ENCODE results near the gene LGI4. TPM values are rescaled to one million over a fixed set of nuclear protein-coding genes. Genes with fewer than 3 reads are reported as not detected.

The LGI4 gene
- total RNA-seq, 1 experiment from 2014 or later, result 0.32 TPM

DNA sequence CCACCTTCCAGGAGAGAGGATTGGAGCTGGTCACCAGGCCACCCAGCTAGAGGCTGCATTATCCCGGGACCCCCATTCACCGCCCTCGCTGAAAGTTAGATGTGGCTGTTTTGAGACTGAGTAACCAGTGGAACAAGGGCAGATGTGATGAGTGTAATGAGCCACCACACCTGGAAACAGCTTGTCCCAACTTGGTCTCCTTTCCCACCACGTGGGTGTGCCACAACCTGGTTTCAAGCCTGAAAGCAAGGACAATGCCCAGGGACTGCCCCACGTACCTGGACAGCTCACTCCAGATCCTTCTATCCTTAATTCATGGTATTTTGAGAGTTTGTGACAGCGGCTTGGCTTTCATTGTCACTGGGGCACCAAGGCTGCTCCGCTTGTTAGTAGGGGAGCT lies 7.0 kb downstream of the LGI4 start:
- no peak for DNase-seq (ENCODE audit: low read depth, low spot score)
- peaks cover 17 to 32% of the 10 kb centered on the region in 2 experiments for H3K4me1 ChIP-seq (ENCODE audit: control insufficient read depth in 1 of 2, insufficient read depth in 2 of 2, low read length in 2 of 2)
- BruUV-seq (replicated peaks), result no TSS peak
- TF ChIP-seq EGR1 (IDR thresholded peaks at IDR 0.05; ENCODE audit: low read depth) (no peak), POLR2A (IDR thresholded peaks at IDR 0.05; ENCODE audit: borderline replicate concordance, extremely low read depth, insufficient read depth, insufficient read length) (no peak), JUND (IDR thresholded peaks at IDR 0.05) (no peak), SIN3A (IDR thresholded peaks at IDR 0.05; ENCODE audit: low read depth) (no peak), EZH2 (IDR thresholded peaks at IDR 0.05) (no peak), RAD21 (IDR thresholded peaks at IDR 0.05; ENCODE audit: low read depth) (no peak), ZBTB33 (IDR thresholded peaks at IDR 0.05; ENCODE audit: extremely low read depth, insufficient replicate concordance, low read length) (no peak), POLR2AphosphoS5 (IDR thresholded peaks at IDR 0.05; ENCODE audit: low read depth, low read length) (no peak), SP1 (IDR thresholded peaks at IDR 0.05; ENCODE audit: low read depth) (no peak), TCF7L2 (IDR thresholded peaks at IDR 0.05; ENCODE audit: borderline replicate concordance, extremely low read depth, insufficient read depth, insufficient read length) (no peak), ZFX (IDR thresholded peaks at IDR 0.05) (no peak), ELF1 (IDR thresholded peaks at IDR 0.05; ENCODE audit: borderline replicate concordance, low read depth) (no peak), CBX3 (IDR thresholded peaks at IDR 0.05; ENCODE audit: low read depth) (no peak), CEBPB (IDR thresholded peaks at IDR 0.05; ENCODE audit: low read depth) (no peak), ZNF274 (IDR thresholded peaks at IDR 0.05; ENCODE audit: low read depth, low read length) (no peak), YY1 (IDR thresholded peaks at IDR 0.05; ENCODE audit: extremely low read depth, insufficient replicate concordance, low read depth, low read length) (no peak)
- TF ChIP-seq, protein P1, sequence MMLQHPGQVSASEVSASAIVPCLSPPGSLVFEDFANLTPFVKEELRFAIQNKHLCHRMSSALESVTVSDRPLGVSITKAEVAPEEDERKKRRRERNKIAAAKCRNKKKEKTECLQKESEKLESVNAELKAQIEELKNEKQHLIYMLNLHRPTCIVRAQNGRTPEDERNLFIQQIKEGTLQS (IDR thresholded peaks at IDR 0.05), result no peak
- TF ChIP-seq, protein P2, sequence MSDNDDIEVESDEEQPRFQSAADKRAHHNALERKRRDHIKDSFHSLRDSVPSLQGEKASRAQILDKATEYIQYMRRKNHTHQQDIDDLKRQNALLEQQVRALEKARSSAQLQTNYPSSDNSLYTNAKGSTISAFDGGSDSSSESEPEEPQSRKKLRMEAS (IDR thresholded peaks at IDR 0.05), result no peak
- TF ChIP-seq, protein P3, sequence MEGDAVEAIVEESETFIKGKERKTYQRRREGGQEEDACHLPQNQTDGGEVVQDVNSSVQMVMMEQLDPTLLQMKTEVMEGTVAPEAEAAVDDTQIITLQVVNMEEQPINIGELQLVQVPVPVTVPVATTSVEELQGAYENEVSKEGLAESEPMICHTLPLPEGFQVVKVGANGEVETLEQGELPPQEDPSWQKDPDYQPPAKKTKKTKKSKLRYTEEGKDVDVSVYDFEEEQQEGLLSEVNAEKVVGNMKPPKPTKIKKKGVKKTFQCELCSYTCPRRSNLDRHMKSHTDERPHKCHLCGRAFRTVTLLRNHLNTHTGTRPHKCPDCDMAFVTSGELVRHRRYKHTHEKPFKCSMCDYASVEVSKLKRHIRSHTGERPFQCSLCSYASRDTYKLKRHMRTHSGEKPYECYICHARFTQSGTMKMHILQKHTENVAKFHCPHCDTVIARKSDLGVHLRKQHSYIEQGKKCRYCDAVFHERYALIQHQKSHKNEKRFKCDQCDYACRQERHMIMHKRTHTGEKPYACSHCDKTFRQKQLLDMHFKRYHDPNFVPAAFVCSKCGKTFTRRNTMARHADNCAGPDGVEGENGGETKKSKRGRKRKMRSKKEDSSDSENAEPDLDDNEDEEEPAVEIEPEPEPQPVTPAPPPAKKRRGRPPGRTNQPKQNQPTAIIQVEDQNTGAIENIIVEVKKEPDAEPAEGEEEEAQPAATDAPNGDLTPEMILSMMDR (IDR thresholded peaks at IDR 0.05 in 2 of 3, conservative IDR thresholded peaks at IDR 0.05 in 1 of 3; ENCODE audit: borderline replicate concordance in 1 of 3, insufficient read depth in 1 of 3, low read depth in 2 of 3, low read length in 2 of 3), result no peak
- no peak overlapping the region for H2AFZ ChIP-seq (ENCODE audit: low read depth, low read length, poor library complexity, severe bottlenecking)
- H3K9ac ChIP-seq (ENCODE audit: low read length), result no peak overlapping the region
- H3K27me3 ChIP-seq (ENCODE audit: insufficient read depth, low read length), result no peaks in the 10 kb centered on the region
- no peak overlapping the region for H3K4me3 ChIP-seq (replicated peaks in 1 of 2; ENCODE audit: low read depth in 1 of 2, low read length in 2 of 2)
- no peaks in the 10 kb centered on the region for H3K9me3 ChIP-seq (ENCODE audit: control insufficient read depth in 1 of 2, insufficient read depth in 1 of 2, low read depth in 1 of 2, low read length in 2 of 2)
- POLR2A ChIA-PET, result no interaction called here
- intact Hi-C loops (cut with micrococcal nuclease), result no loop called here
- H3K79me2 ChIP-seq (ENCODE audit: insufficient read depth, low read length), result no peaks in the 10 kb centered on the region
- H3K9me2 ChIP-seq (ENCODE audit: insufficient read depth), result no peaks in the 10 kb centered on the region
- no peak for ATAC-seq
- CTCF ChIA-PET, result interaction anchor here (1.0 kb wide), 1 partner anchor 83 kb away, joined by 3 read pairs; no protein-coding TSS in a partner anchor
- no peak overlapping the region for H3K4me2 ChIP-seq (ENCODE audit: low read length)
- no peak overlapping the region for H3K27ac ChIP-seq (ENCODE audit: low read depth, low read length)
- RAD21 ChIA-PET (ENCODE audit: low non-redundant PET in 1 of 2, low total read pairs in 2 of 2, uncharacterized antibody in 2 of 2, unreplicated experiment in 2 of 2), result no interaction called here
- no peaks in the 10 kb centered on the region for H4K20me1 ChIP-seq (ENCODE audit: insufficient read depth)
- H3K36me3 ChIP-seq (ENCODE audit: control insufficient read depth in 1 of 2, insufficient read depth in 2 of 2, low read length in 2 of 2), result no peaks in the 10 kb centered on the region
